GM18867 (cell line): Measurements from ENCODE around the gene TAS2R43.
A peak's percentile ranks its signal among the peaks of the same experiment; 100 is the strongest.
"Not testable (repeated sequence)": the region's sequence is repeated elsewhere in the genome, so short reads cannot be mapped to it uniquely, and the experiment has no call there.

Source experiments
- ATAC-seq: cut with Tn5 transposase; IDR thresholded peaks from one replicate; pipeline ENCODE4 v1.9.1; 2021; ENCODE audit warnings: mild to moderate bottlenecking, moderate library complexity; ENCODE audit not compliant: unreplicated experiment

TAS2R43 gene

GRCh38 chr12:11092128-11092527 lies at the start of gene TAS2R43:
Gene TAS2R43, minus strand, starts transcription at chr12:11092313. Its CDS starts 84 bp downstream, at chr12:11092229.
- ATAC-seq: no peak

GRCh38 chr12:11136075-11136474 lies 44.0 kb upstream of the TAS2R43 start:
- no peak for ATAC-seq

DNA sequence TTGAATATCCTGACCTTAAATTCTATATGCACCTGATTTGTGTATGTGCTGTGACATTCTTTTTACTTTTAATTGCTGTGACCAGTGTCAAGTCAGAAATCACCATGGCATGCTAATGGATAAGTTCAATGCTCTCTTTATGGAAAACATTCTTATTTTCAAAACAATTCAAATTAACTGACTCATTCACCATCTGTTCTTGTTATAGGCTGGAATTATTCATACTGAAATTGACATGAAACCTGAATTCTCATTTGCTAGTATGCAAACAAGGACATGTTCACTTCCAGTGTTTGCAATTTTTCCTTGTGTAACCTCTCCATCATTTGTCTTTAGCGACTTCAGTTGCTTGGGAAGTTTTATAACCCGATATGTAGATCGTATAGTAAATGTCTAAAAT lies 42.2 kb upstream of the TAS2R43 start, which contains the start of gene TAS2R30:
TAS2R30 (minus strand) TSS at position 340 of the 400 bp plus-strand sequence. CDS start 400 bp downstream, outside the sequence.
- no peak for ATAC-seq

- ATAC-seq: no peak
Measured at GRCh38 chr12:11133816-11134215, 41.7 kb upstream of the TAS2R43 start.

GRCh38 chr12:11133162-11133561 lies 41.0 kb upstream of the TAS2R43 start:
- no peak for ATAC-seq

DNA sequence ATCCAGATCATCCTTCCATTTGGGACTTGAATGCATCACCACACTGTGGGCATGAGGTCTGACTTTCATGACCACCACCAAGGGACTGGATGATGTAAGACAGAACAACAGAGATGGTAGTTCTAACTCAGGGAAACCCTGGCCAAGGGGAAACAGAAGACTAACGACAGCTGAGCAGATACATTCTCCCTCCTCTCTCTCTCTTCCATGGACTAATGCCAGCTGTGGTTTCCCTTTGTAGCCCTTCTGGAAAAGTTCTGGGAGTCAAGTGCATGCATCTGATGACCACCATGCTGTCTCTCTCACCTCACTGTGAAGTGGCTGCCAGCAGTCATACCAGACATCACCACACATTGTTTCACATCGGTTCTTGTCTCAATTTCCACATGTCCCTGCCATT lies 38.9 kb upstream of the TAS2R43 start:
- no peak for ATAC-seq

DNA sequence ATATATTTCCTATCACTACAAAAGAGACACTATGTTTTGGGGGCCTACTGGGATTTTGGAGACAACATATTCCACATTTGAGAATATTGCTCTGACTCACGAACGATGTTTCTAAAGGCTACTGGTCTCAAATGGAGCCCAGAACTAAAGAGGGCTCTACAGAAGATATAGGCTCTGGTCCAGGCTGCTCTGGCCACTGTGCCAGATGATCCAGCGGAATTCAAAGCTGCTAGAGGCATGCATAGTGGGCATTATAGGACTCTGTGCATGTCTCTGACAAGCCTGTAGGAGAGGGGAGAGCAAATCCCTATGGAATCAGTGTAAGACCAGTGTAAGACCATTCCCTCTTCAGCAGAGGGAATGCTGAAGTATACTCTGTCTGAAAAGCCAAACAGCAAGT lies 38.3 kb upstream of the TAS2R43 start:
- no peak for ATAC-seq

DNA sequence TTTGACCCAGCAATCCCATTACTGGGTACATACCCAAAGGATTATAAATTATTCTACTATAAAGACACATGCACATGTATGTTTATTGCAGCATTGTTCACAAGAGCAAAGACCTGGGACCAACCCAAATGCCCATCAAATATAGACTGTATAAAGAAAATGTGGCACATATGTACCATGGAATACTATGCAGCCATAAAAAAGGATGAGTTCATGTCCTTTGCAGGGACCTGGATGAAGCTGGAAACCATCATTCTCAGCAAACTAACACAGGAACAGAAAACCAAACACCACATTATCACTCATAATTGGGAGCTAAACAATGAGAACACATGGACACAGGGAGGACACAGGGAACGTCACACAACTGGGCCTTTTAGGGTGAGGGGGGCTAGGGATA lies 22.0 kb upstream of the TAS2R43 start:
- ATAC-seq: not testable (repeated sequence)

GRCh38 chr12:11111213-11111612 lies 19.1 kb upstream of the TAS2R43 start:
- ATAC-seq: not testable (repeated sequence)

- no peak for ATAC-seq
Measured at GRCh38 chr12:11108862-11109261, 16.7 kb upstream of the TAS2R43 start.

DNA sequence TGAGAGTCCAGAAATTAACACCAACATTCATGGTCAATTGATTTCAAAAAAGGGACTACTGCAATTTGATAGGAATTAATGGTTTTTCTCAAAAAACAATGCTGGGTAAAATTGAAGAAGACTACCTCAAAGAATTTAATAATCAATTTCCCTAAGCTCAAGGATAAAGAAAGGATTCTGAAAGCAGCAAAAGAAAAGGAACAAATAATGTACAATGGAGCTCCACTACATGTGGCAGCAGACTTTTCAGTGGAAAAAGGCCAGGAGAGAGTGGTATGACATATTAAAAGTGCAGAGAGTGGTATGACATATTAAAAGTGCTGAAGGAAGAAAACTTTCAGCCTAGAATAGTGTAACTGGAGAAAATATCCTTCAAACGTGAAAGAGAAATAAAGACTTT lies 15.6 kb upstream of the TAS2R43 start:
- ATAC-seq: no peak

DNA sequence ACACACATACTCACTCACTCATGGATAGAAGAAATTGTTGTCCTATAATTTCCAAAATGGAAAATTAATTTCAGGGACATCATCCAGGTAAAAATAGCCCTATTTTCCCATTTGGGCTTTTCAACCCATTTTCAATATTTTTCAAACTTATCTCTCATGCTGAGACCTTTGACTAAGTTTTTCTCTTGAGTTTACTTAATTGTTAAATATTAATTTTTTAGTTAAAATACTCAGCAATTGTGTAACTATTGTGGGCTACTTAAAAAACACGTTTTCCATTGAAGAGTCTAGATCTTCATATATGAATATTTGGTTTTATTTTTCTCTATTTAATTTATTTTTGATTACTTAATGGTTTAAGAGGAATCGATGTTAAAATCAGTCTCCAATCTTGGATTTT lies 14.2 kb upstream of the TAS2R43 start:
- ATAC-seq: no peak

DNA sequence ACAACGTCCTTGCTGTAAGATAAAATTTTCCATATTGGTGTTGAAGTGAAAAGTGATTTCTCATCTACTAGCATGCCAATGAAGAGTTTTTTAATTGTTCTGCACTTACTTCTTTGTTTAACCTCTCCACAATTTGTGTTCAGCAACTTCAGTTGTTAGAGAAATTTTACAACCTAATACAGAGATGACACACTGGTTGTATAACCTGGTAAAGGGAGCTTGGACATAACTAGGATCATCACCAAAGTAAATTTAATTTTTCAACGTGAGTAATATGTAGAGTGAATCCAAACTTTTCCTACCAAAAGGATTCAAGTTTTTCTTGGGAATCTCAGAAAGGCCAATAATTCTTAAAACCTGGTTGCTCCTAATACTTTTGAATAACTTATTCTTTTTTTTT lies 13.4 kb upstream of the TAS2R43 start:
- ATAC-seq: no peak

GRCh38 chr12:11094910-11095309 lies 2.8 kb upstream of the TAS2R43 start:
- not testable (repeated sequence) for ATAC-seq

GRCh38 chr12:11089246-11089645 lies 2.9 kb downstream of the TAS2R43 start:
- ATAC-seq: no peak

DNA sequence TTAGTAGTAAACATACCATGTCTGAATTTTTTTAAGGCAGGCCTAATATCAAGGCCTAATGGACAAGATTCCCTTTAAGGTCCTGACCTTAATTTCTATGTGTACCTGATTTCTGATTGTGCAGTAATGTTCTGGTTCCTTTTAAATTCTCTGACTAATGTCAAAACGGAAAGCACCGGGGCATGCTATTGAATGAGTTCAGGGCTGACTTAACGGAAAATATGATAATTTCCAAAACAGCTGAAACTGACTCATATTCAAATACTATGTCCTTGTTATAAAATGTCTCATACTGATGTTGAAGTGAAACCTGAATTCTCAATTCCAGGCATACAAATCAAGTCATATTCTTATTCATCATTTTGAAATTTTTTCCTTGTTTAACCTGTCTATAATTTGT lies 6.7 kb downstream of the TAS2R43 start:
- ATAC-seq: peak; percentile 41

- ATAC-seq: no peak
Measured at GRCh38 chr12:11081987-11082386, 10.1 kb downstream of the TAS2R43 start.

GRCh38 chr12:11078246-11078645 lies 13.9 kb downstream of the TAS2R43 start:
- ATAC-seq: no peak

DNA sequence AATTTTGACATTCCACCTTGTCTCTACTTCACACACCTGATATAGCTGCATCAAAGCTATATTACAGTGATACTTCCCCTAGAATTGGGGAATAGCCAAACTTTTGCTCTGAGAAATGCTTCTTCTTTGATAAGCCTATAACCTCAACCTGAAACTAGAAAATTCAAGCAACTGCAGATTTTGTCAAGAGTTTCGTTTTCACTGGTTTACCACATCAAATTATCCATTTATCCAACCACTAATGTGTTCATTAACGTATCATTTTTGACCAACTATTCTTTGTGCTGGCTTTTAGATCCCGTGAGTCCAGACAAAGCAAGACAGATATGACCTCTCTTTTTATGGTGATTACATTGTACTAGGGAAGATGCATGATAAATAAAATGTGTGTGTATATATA lies 16.5 kb downstream of the TAS2R43 start:
- no peak for ATAC-seq

- no peak for ATAC-seq
Measured at GRCh38 chr12:11071414-11071813, 20.7 kb downstream of the TAS2R43 start.

DNA sequence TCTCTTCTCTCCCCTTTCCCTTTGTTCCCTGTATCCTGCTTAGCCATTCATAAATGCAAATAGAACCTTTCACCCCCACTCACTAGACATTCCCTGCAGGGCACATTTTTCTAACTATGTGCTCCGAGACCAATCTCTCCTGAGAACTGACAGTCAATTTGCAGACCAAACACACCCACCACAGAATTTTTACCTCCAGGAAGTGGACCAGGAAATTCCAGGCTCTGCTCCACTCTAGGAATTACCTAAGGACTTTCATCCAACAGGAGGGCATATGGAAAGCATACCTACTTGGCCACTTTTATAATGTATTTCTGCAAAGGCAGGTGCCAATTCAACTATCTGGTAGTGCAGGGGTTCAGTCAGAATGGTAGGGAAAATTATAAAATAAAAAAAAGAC lies 21.1 kb downstream of the TAS2R43 start:
- no peak for ATAC-seq

GRCh38 chr12:11069854-11070365 lies 22.2 kb downstream of the TAS2R43 start:
- ATAC-seq: no peak

DNA sequence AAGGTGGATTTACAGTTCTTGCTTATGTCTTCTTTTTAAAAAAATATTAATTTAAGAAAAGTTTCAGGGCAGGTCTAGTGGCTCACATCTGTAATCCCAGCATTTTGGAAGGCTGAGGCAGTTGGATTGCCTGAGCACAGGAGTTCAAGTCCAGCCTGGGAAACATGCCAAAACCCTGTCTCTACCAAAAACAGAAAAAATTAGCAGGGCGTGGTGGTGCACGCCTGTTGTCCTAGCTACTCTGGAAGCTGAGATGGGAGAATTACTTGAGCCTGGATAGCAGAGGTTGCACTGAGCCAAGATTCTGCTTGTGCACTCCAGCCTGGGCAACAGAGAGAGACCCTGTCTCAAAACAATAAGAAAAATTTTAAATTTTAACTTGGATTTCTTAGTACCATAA lies 24.6 kb downstream of the TAS2R43 start:
- ATAC-seq: no peak
